HepG2 (cell line): Measurements from ENCODE around the gene TSC22D1. TPM values are rescaled to one million over a fixed set of nuclear protein-coding genes. Genes with fewer than 3 reads are reported as not detected.
A peak's percentile ranks its signal among the peaks of the same experiment; 100 is the strongest.

Source experiments
- AGO1 ChIP-seq: fragments of 200-400 bp; formaldehyde crosslinking; IDR thresholded peaks from 2 replicates; pipeline ENCODE4 v1.6.1; 2017; ENCODE audit warnings: mild to moderate bottlenecking, low read depth, low read length, moderate library complexity; ENCODE audit not compliant: poor library complexity, severe bottlenecking
- ARID3A ChIP-seq: IDR thresholded peaks from 2 replicates; pipeline ENCODE4 v1.6.1; 2012; ENCODE audit warnings: low read depth, low read length, improper control_type of control experiment
- GATAD1 ChIP-seq: IDR thresholded peaks from 2 replicates; pipeline ENCODE4 v1.6.1; 2016; ENCODE audit warnings: missing genetic modification reagents, missing compliant biosample characterization
- HNRNPK ChIP-seq: fragments of 200-400 bp; formaldehyde crosslinking; IDR thresholded peaks from 2 replicates; pipeline ENCODE4 v1.6.1; 2018; ENCODE audit warnings: low read length, low read depth, moderate library complexity, mild to moderate bottlenecking; ENCODE audit not compliant: poor library complexity, severe bottlenecking
- HOXA9 ChIP-seq: sonication (generic); formaldehyde crosslinking; IDR thresholded peaks from 2 replicates; pipeline ENCODE4 v1.8.1; 2022; ENCODE audit warnings: missing genetic modification reagents, mild to moderate bottlenecking, moderate library complexity, borderline replicate concordance
- LRRFIP1 ChIP-seq: sonication (generic); formaldehyde crosslinking; conservative IDR thresholded peaks from 2 replicates; pipeline ENCODE4 v1.4.0; 2020; ENCODE audit warnings: missing genetic modification reagents
- MAF1 ChIP-seq: sonication (generic); formaldehyde crosslinking; IDR thresholded peaks from 2 replicates; pipeline ENCODE4 v1.5.0; 2020; ENCODE audit warnings: missing genetic modification reagents, borderline replicate concordance
- MXD1 ChIP-seq: sonication (generic); formaldehyde crosslinking; IDR thresholded peaks from 2 replicates; pipeline ENCODE4 v1.4.0; 2020; ENCODE audit warnings: mild to moderate bottlenecking, missing genetic modification reagents
- NPAS2 ChIP-seq: sonication (generic); formaldehyde crosslinking; IDR thresholded peaks from 2 replicates; pipeline ENCODE4 v1.8.0; 2022; ENCODE audit warnings: mild to moderate bottlenecking, missing genetic modification reagents, borderline replicate concordance
- RXRA ChIP-seq: sonication (generic); formaldehyde crosslinking; IDR thresholded peaks from 2 replicates; pipeline ENCODE4 v1.5.1; 2020; ENCODE audit warnings: missing genetic modification reagents
- SAP130 ChIP-seq: IDR thresholded peaks from 2 replicates; pipeline ENCODE4 v1.6.1; 2016; ENCODE audit warnings: low read depth
- SRF ChIP-seq: IDR thresholded peaks from 2 replicates; pipeline ENCODE4 v1.6.1; 2011; ENCODE audit warnings: mild to moderate bottlenecking, low read depth, low read length, moderate library complexity
- TBX2 ChIP-seq: sonication (generic); formaldehyde crosslinking; IDR thresholded peaks from 2 replicates; pipeline ENCODE4 v1.5.0; 2020; ENCODE audit warnings: missing genetic modification reagents, mild to moderate bottlenecking, borderline replicate concordance
- TCF7 ChIP-seq: sonication (generic); IDR thresholded peaks from 2 replicates; pipeline ENCODE4 v1.6.1; 2016; ENCODE audit warnings: antibody characterized with exemption, low read depth
- ZBTB25 ChIP-seq: IDR thresholded peaks from 2 replicates; pipeline ENCODE4 v1.6.1; 2018; ENCODE audit warnings: missing genetic modification reagents
- ZKSCAN8 ChIP-seq: IDR thresholded peaks from 2 replicates; pipeline ENCODE4 v1.6.1; 2016; ENCODE audit warnings: borderline replicate concordance, missing genetic modification reagents, missing compliant biosample characterization
- ZNF10 ChIP-seq: sonication (generic); formaldehyde crosslinking; IDR thresholded peaks from 2 replicates; pipeline ENCODE4 v1.4.0; 2020; ENCODE audit warnings: mild to moderate bottlenecking, low read depth, missing genetic modification reagents, borderline replicate concordance
- ZNF205 ChIP-seq: IDR thresholded peaks from 2 replicates; pipeline ENCODE4 v1.6.1; 2018; ENCODE audit warnings: missing biosample characterization, missing genetic modification reagents
- ZNF513 ChIP-seq: sonication (generic); formaldehyde crosslinking; conservative IDR thresholded peaks from 2 replicates; pipeline ENCODE4 v1.5.0; 2020; ENCODE audit warnings: missing genetic modification reagents
- ZNF615 ChIP-seq: sonication (generic); formaldehyde crosslinking; IDR thresholded peaks from 2 replicates; pipeline ENCODE4 v1.5.0; 2020; ENCODE audit warnings: mild to moderate bottlenecking, missing genetic modification reagents, borderline replicate concordance
- ZNF678 ChIP-seq: sonication (generic); formaldehyde crosslinking; IDR thresholded peaks from 2 replicates; pipeline ENCODE4 v1.4.0; 2020; ENCODE audit warnings: mild to moderate bottlenecking, missing genetic modification reagents
- ZNF7 ChIP-seq: IDR thresholded peaks from 2 replicates; pipeline ENCODE4 v1.6.1; 2016; ENCODE audit warnings: missing biosample characterization, missing genetic modification reagents
- polyA plus RNA-seq, 8 experiments: library from polyadenylated mRNA; depleted of rRNA in 3 of 8; stranded (reverse) in 7 of 8; unstranded in 1 of 8; fragments of >200 nt; fragmentation: Illumina TruSeq in 4 of 8; extraction: Trizol in 4 of 8; gene quantifications; 2 replicates each; pipeline versions ENCODE4 v1.2.1 to v1.2.3, GENCODE V29; 2011 to 2016; ENCODE audit warnings: low read depth in 4 of 8, missing spikeins in 1 of 8, mixed read lengths in 1 of 8; ENCODE audit not compliant: insufficient read depth in 1 of 8
- total RNA-seq, 5 experiments: library from RNA; depleted of rRNA; stranded (reverse); fragments of >200 nt; fragmentation: Illumina TruSeq; extraction: Trizol; gene quantifications; 2 replicates each; pipeline ENCODE4 v1.2.3, GENCODE V29; 2016; ENCODE audit warnings: low read depth in 1 of 5

TSC22D1 gene
- total and polyA plus RNA-seq, 2 of the 13 experiments (the other 11 are each of a cell fraction or from before 2014, with no cell fraction given) = 18.4 to 35.7 TPM

GRCh38 chr13:44404261-44405132 lies 171.6 kb downstream of the TSC22D1 start (continued):
- TF ChIP-seq GATAD1 (CRISPR knock-in tag) = 0 out of 2 replicates have a peak, but pooled peaks have one; percentile 27
- TF ChIP-seq ZNF10 (CRISPR knock-in tag) = no peak
- peak; percentile 62; the same call in 1 of the 2 replicates for TF ChIP-seq TBX2
- TF ChIP-seq ZBTB25 = peak; percentile 37; the same call in 1 of the 2 replicates
- peak; percentile 65; the same call in 1 of the 2 replicates for TF ChIP-seq MXD1 (CRISPR knock-in tag)
- no peak for TF ChIP-seq LRRFIP1 (CRISPR knock-in tag)
- TF ChIP-seq ZNF678 (CRISPR knock-in tag) = no peak
- TF ChIP-seq HNRNPK = no peak
- peak; percentile 68; the same call in 1 of the 2 replicates for TF ChIP-seq ZNF205
- TF ChIP-seq ARID3A = no peak
- no peak for TF ChIP-seq NPAS2 (CRISPR knock-in tag)
- TF ChIP-seq SAP130 = peak; percentile 93
- no peak for TF ChIP-seq SRF
- TF ChIP-seq TCF7 = peak; percentile 41
- TF ChIP-seq MAF1 (CRISPR knock-in tag) = no peak
- TF ChIP-seq ZNF615 (CRISPR knock-in tag) = no peak
- TF ChIP-seq AGO1 = no peak
- peak; percentile 40; the same call in 1 of the 2 replicates for TF ChIP-seq HOXA9 (CRISPR knock-in tag)
- TF ChIP-seq ZNF7 (CRISPR knock-in tag) = peak; percentile 77; the same call in 1 of the 2 replicates
- peak; percentile 96 for TF ChIP-seq RXRA (CRISPR knock-in tag)
- TF ChIP-seq ZKSCAN8 (CRISPR knock-in tag) = 0 out of 2 replicates have a peak, but pooled peaks have one; percentile 47
- TF ChIP-seq ZNF513 (CRISPR knock-in tag) = no peak
